ENCODE measurements around the gene LRRC38. TPM values are rescaled to one million over a fixed set of nuclear protein-coding genes. Genes with fewer than 3 reads are reported as not detected.

The LRRC38 gene
- total and polyA plus RNA-seq, 2 of the 8 experiments (the other 6 are each of a cell fraction or from before 2014, with no cell fraction given), result 0.17 to 0.63 TPM

DNA sequence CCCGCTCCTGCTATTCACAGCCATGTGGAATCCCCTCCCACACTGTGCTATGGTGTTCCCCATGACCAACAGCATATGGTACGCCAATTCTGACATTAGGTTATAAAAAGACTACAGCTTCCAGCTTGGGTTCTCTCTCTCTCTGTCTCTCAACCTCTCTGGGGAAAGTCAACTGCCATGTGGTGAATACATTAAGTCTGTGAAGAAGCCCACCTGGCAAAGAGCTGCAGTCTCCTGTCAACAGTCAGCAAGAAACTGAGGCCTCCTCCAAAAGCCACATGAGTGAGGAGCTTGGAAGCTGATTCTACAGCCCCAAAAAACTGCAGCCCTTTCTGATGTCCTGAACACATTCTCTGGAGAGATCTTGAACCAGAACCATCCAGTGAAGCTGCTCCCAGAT is 25.0 kb upstream of the LRRC38 start:
- Histone ChIP-seq H4K8ac (ENCODE audit: extremely low read depth, insufficient read depth, low read length) (no peak overlapping the region), H3K14ac (ENCODE audit: insufficient read length) (no peak overlapping the region), H3K36me3 (ENCODE audit: control insufficient read depth in 2 of 4, insufficient read depth in 4 of 4, low read length in 3 of 4) (no peaks in the 10 kb centered on the region), H2AFZ (ENCODE audit: low read length) (no peak overlapping the region), H4K5ac (ENCODE audit: insufficient read length, low read depth, low read length) (no peak overlapping the region), H3K79me2 (ENCODE audit: control insufficient read depth in 1 of 2, insufficient read depth in 2 of 2, low read length in 2 of 2) (no peaks in the 10 kb centered on the region), H3K23ac (ENCODE audit: insufficient read length) (no peak overlapping the region), H3K18ac (ENCODE audit: extremely low read depth, low read length) (no peak overlapping the region), H4K20me1 (replicated peaks in 1 of 2; ENCODE audit: control insufficient read depth in 1 of 2, insufficient read depth in 2 of 2, low read length in 2 of 2) (no peaks in the 10 kb centered on the region), H2BK12ac (ENCODE audit: low read depth, low read length) (no peak overlapping the region), H3K9me3 (ENCODE audit: insufficient read depth in 2 of 2, low read depth in 1 of 2, low read length in 1 of 2) (no peaks in the 10 kb centered on the region), H2AK5ac (ENCODE audit: low read depth, low read length) (no peak overlapping the region), H3K23me2 (ENCODE audit: low read depth, low read length) (no peaks in the 10 kb centered on the region), H3K79me1 (ENCODE audit: low read depth, low read length) (no peaks in the 10 kb centered on the region), H3K4me2 (ENCODE audit: insufficient read depth in 1 of 2, low read depth in 2 of 2, low read length in 2 of 2) (no peak overlapping the region), H3K27me3 (replicated peaks in 1 of 4; ENCODE audit: control insufficient read depth in 3 of 4, extremely low read depth in 1 of 4, insufficient read depth in 3 of 4, low read length in 3 of 4) (no peaks in the 10 kb centered on the region), H3K27ac (ENCODE audit: low read depth, low read length) (no peak overlapping the region), H3K9ac (replicated peaks in 1 of 4; ENCODE audit: extremely low read depth in 1 of 4, low read depth in 3 of 4, low read length in 3 of 4) (no peak overlapping the region), H2BK15ac (ENCODE audit: low read length) (no peak overlapping the region), H3K4ac (replicated peaks; ENCODE audit: insufficient read length, low read depth, low read length) (no peak overlapping the region), H4K91ac (replicated peaks; ENCODE audit: insufficient read length, low read length) (no peak overlapping the region), H3K4me3 (ENCODE audit: extremely low read depth in 1 of 4, insufficient read depth in 2 of 4, low read depth in 3 of 4, low read length in 4 of 4) (no peak overlapping the region), H3K56ac (replicated peaks; ENCODE audit: insufficient read length, low read depth, low read length) (no peak overlapping the region), H3K4me1 (replicated peaks in 1 of 4; ENCODE audit: control insufficient read depth in 3 of 4, insufficient read depth in 4 of 4, low read length in 3 of 4) (no peaks in the 10 kb centered on the region), H2BK120ac (replicated peaks; ENCODE audit: low read depth, low read length) (no peak overlapping the region), H2BK5ac (ENCODE audit: low read depth, low read length) (no peak overlapping the region), H2BK20ac (ENCODE audit: low read length) (no peak overlapping the region)
- WGBS, 2 experiments (ENCODE audit: extremely low coverage in 1 of 2, insufficient coverage in 1 of 2, insufficient read length in 1 of 2, insufficient replicate concordance in 2 of 2, low coverage in 1 of 2, low lambda C conversion rate in 2 of 2, missing lambda C conversion rate in 1 of 2), result 88% methylated on average over 2 of the region's 2 CpGs; no CpG with 5 or more reads in 1 of the 2 experiments
- no peak for DNase-seq (ENCODE audit: low read depth in 1 of 2, low spot score in 2 of 2)
- ChIA-PET CTCF (ENCODE audit: partially characterized antibody) (interaction anchor here (0.6 to 3.6 kb wide), 11 partner anchors 9 to 129 kb away, joined by 3 to 15 read pairs (median 4); partner anchors contain the start of gene LRRC38), POLR2A (ENCODE audit: partially characterized antibody) (interaction anchor here (1.0 kb wide), 1 partner anchor 20 kb away, joined by 3 read pairs; no protein-coding TSS in a partner anchor)
- no peak for FAIRE-seq
- TF ChIP-seq JUN (IDR thresholded peaks at IDR 0.05; ENCODE audit: low read depth, low read length), result no peak
- TF ChIP-seq HDAC2 (IDR thresholded peaks at IDR 0.05; ENCODE audit: borderline replicate concordance in 1 of 2, low read depth in 2 of 2, low read length in 2 of 2), result no peak
- TF ChIP-seq CREB1 (IDR thresholded peaks at IDR 0.05), result no peak
- no peak for TF ChIP-seq EGR1 (IDR thresholded peaks at IDR 0.05; ENCODE audit: borderline replicate concordance, low read depth, low read length)
- TF ChIP-seq RBBP5 (IDR thresholded peaks at IDR 0.05; ENCODE audit: borderline replicate concordance, low read depth, low read length), result no peak
- no peak for TF ChIP-seq CTBP2 (IDR thresholded peaks at IDR 0.05; ENCODE audit: borderline replicate concordance, insufficient read depth, insufficient read length, low read length)
- TF ChIP-seq, protein P1, sequence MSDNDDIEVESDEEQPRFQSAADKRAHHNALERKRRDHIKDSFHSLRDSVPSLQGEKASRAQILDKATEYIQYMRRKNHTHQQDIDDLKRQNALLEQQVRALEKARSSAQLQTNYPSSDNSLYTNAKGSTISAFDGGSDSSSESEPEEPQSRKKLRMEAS (IDR thresholded peaks at IDR 0.05), result no peak
